Adrenal gland (tissue), 5 donors: ENCODE measurements around the gene ZNF473.

Experiments
- CTCF ChIP-seq, 6 experiments: fragments of 450-650 bp in 4 of 6; fragments of 200-600 bp in 2 of 6; sonication (generic) in 1 of 6; IDR thresholded peaks; 1 replicate in 5 of 6; 2 replicates in 1 of 6; pipeline versions ENCODE4 v1.5.1 to v1.8.0; 2016 to 2021; ENCODE audit warnings: antibody characterized with exemption in 6 of 6, mild to moderate bottlenecking in 2 of 6, moderate library complexity in 1 of 6
- POLR2A ChIP-seq, 2 donors: fragments of 450-650 bp; IDR thresholded peaks; one replicate each; pipeline ENCODE4 v1.6.1; 2017; ENCODE audit warnings: antibody characterized with exemption in 2 of 2, mild to moderate bottlenecking in 2 of 2, moderate library complexity in 1 of 2
- donor health status: DM: no; HTN: no; CAD: no.

- peak; percentile 92 to 96 (median 94) for TF ChIP-seq CTCF (IDR thresholded peaks at IDR 0.05)
- TF ChIP-seq POLR2A (IDR thresholded peaks at IDR 0.05): no peak
Observed at GRCh38 chr19:49983645-49984229, 42.1 kb upstream of the ZNF473 start.
